Stomach (tissue), 4 donors: ENCODE results near the gene PPM1G.

Experiments used
- EP300 ChIP-seq: sonication (generic); formaldehyde crosslinking; IDR thresholded peaks from one replicate; pipeline ENCODE4 v1.6.1; 2017; ENCODE audit warnings: antibody characterized with exemption
- POLR2AphosphoS5 ChIP-seq, 3 donors: sonication (generic); formaldehyde crosslinking; IDR thresholded peaks; one replicate each; pipeline ENCODE4 v1.6.1; 2016; ENCODE audit warnings: antibody characterized with exemption in 3 of 3
- TF ChIP-seq, protein P1 (sequence below), 7 experiments: fragments of 450-650 bp in 4 of 7; fragments of 200-600 bp in 3 of 7; sonication (generic) in 3 of 7; IDR thresholded peaks; one replicate each; pipeline ENCODE4 v1.5.1; 2016 to 2019; ENCODE audit warnings: antibody characterized with exemption in 7 of 7, control low read depth in 2 of 7, mild to moderate bottlenecking in 1 of 7

DNA sequence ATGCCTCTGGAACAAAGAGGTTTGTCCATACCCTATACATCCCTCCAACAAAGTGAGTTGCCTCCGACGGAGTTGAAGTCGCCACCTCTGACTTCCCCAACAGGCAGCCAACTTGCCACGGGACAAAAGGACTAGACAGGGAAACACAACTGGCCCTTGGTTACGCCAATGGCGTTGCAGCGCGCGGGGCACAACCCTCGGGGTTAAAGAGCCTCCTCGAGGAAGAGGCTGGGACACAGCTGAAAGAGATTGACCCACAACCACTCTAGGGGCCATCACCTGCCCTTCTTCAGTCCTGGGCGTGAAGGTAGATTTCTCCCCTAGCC is 53.4 kb downstream of the PPM1G start:
- TF ChIP-seq, protein P1, sequence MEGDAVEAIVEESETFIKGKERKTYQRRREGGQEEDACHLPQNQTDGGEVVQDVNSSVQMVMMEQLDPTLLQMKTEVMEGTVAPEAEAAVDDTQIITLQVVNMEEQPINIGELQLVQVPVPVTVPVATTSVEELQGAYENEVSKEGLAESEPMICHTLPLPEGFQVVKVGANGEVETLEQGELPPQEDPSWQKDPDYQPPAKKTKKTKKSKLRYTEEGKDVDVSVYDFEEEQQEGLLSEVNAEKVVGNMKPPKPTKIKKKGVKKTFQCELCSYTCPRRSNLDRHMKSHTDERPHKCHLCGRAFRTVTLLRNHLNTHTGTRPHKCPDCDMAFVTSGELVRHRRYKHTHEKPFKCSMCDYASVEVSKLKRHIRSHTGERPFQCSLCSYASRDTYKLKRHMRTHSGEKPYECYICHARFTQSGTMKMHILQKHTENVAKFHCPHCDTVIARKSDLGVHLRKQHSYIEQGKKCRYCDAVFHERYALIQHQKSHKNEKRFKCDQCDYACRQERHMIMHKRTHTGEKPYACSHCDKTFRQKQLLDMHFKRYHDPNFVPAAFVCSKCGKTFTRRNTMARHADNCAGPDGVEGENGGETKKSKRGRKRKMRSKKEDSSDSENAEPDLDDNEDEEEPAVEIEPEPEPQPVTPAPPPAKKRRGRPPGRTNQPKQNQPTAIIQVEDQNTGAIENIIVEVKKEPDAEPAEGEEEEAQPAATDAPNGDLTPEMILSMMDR (IDR thresholded peaks at IDR 0.05), result no peak
- TF ChIP-seq EP300 (no peak), POLR2AphosphoS5 (IDR thresholded peaks at IDR 0.05) (no peak)
